Gastroesophageal sphincter (tissue), 3 donors: ENCODE data around the gene SLC6A1.

Source experiments
- POLR2AphosphoS5 ChIP-seq: sonication (generic); formaldehyde crosslinking; IDR thresholded peaks from one replicate; pipeline ENCODE4 v1.6.1; 2017; ENCODE audit warnings: antibody characterized with exemption
- TF ChIP-seq, protein P1 (sequence below), 4 experiments: fragments of 200-600 bp in 2 of 4; fragments of 450-650 bp in 2 of 4; sonication (generic) in 1 of 4; IDR thresholded peaks; one replicate each; pipeline ENCODE4 v1.5.1; 2017 to 2019; ENCODE audit warnings: antibody characterized with exemption in 4 of 4, mild to moderate bottlenecking in 2 of 4, moderate library complexity in 2 of 4

DNA sequence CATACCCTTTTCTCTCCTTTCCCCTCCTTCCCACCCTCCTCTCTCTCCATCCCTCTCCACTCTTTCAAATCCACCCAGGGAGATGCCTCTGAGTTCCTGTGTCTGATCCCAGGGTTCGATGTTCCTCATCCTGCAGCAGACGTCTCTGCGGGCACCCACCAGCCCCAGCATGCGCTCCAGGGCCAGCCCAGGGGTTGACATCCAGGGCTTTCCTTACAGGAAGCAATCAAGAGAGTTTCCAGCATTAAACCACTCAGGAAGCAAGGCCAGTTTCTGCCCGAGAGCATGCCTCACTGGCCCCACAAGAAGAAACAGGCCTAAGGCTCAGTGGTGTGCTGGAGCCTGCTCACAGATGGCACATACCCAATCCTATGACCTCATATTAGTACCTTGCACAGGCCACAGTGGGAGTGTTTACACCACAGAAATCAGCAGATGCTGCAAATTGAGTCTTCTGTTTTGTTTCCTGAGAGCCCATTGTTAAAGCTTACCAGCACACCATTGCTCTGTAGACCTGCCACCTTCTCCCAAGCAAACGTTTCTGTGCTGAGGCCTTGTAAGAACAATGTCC is 13.2 kb downstream of the SLC6A1 start:
- TF ChIP-seq, protein P1, sequence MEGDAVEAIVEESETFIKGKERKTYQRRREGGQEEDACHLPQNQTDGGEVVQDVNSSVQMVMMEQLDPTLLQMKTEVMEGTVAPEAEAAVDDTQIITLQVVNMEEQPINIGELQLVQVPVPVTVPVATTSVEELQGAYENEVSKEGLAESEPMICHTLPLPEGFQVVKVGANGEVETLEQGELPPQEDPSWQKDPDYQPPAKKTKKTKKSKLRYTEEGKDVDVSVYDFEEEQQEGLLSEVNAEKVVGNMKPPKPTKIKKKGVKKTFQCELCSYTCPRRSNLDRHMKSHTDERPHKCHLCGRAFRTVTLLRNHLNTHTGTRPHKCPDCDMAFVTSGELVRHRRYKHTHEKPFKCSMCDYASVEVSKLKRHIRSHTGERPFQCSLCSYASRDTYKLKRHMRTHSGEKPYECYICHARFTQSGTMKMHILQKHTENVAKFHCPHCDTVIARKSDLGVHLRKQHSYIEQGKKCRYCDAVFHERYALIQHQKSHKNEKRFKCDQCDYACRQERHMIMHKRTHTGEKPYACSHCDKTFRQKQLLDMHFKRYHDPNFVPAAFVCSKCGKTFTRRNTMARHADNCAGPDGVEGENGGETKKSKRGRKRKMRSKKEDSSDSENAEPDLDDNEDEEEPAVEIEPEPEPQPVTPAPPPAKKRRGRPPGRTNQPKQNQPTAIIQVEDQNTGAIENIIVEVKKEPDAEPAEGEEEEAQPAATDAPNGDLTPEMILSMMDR (IDR thresholded peaks at IDR 0.05) = no peak
- TF ChIP-seq POLR2AphosphoS5 = no peak
